Endothelial cell of umbilical vein (primary cell): ENCODE data around the gene PREP. TPM values are rescaled to one million over a fixed set of nuclear protein-coding genes. Genes with fewer than 3 reads are reported as not detected.

Experiments used
- BruUV-seq: library from RNA; stranded (reverse); fragments of 400-500 nt; replicated peaks from 2 replicates; lab custom pipeline; 2021; lab: Mats Ljungman, UMichigan
- CTCF ChIA-PET: fragments of 300-600, 350-600 bp; sonication (Branson Sonifier 250); formaldehyde crosslinking; loops from one replicate; lab custom pipeline; 2021; ENCODE audit warnings: antibody characterized with exemption, inconsistent platforms; lab: Charles Lee
- POLR2A ChIA-PET: fragments of 300-600, 350-600 bp; sonication (Branson Sonifier 250); formaldehyde crosslinking; loops from one replicate; lab custom pipeline; 2021; ENCODE audit warnings: antibody characterized with exemption, inconsistent platforms; lab: Charles Lee
- DNase-seq: peaks from one replicate; pipeline ENCODE4 v3.0.0-alpha.2; 2011; ENCODE audit warnings: low read depth, low spot score
- FAIRE-seq: peaks from 2 replicates; lab custom pipeline; 2011; peaks lifted over from hg19 to GRCh38; lab: Jason Lieb, UNC
- H2AFZ ChIP-seq: 2 replicates; pipeline ENCODE4 v1.6.0; 2012; ENCODE audit warnings: low read depth, low read length, control low read depth, inconsistent platforms
- H3K27ac ChIP-seq: 2 replicates; pipeline ENCODE4 v1.5.1; 2011; ENCODE audit warnings: low read depth, mild to moderate bottlenecking, control low read depth, low read length, moderate library complexity; ENCODE audit not compliant: insufficient read depth
- H3K27me3 ChIP-seq, 2 experiments: 2 replicates each; pipeline versions ENCODE4 v1.6.0 to v1.6.1; 2011; ENCODE audit warnings: low read length in 2 of 2, mixed read lengths in 1 of 2; ENCODE audit not compliant: control insufficient read depth in 2 of 2, insufficient read depth in 2 of 2
- H3K36me3 ChIP-seq, 2 experiments: 2 replicates in 1 of 2; 3 replicates in 1 of 2; pipeline ENCODE4 v1.5.1; 2011; ENCODE audit warnings: low read length in 2 of 2, mild to moderate bottlenecking in 1 of 2, moderate library complexity in 1 of 2; ENCODE audit not compliant: control insufficient read depth in 2 of 2, insufficient read depth in 2 of 2; ENCODE audit errors: extremely low read depth in 1 of 2
- H3K4me1 ChIP-seq: 3 replicates; pipeline ENCODE4 v1.5.1; 2011; ENCODE audit warnings: mild to moderate bottlenecking, low read length; ENCODE audit not compliant: control insufficient read depth, insufficient read depth; ENCODE audit errors: extremely low read depth
- H3K4me2 ChIP-seq: 2 replicates; pipeline ENCODE4 v1.6.1; 2011; ENCODE audit warnings: low read length, control low read depth, mixed read lengths; ENCODE audit not compliant: insufficient read depth
- H3K4me3 ChIP-seq, 3 experiments: fragments of 200-600 bp in 1 of 3; sonication (generic), shearing (Covaris generic) in 1 of 3; replicated peaks in 1 of 3; 2 replicates each; pipeline ENCODE4 v1.5.1; 2011 to 2016; ENCODE audit warnings: control low read depth in 3 of 3, low read length in 3 of 3, mild to moderate bottlenecking in 2 of 3, inconsistent platforms in 1 of 3, low read depth in 1 of 3, moderate library complexity in 1 of 3; ENCODE audit not compliant: insufficient read depth in 1 of 3
- H3K79me2 ChIP-seq: 2 replicates; pipeline ENCODE4 v1.6.0; 2012; ENCODE audit warnings: low read length, inconsistent platforms; ENCODE audit not compliant: control insufficient read depth, insufficient read depth
- H3K9ac ChIP-seq: replicated peaks from 2 replicates; pipeline ENCODE3; 2011; ENCODE audit warnings: low read length, control low read depth; ENCODE audit not compliant: insufficient read depth; ENCODE audit errors: extremely low read depth
- H3K9me1 ChIP-seq: replicated peaks from 3 replicates; pipeline ENCODE4 v1.6.0; 2011; ENCODE audit warnings: mild to moderate bottlenecking, low read length; ENCODE audit not compliant: control insufficient read depth, insufficient read depth; ENCODE audit errors: extremely low read depth
- H3K9me3 ChIP-seq: replicated peaks from 2 replicates; pipeline ENCODE4 v1.5.1; 2012; ENCODE audit warnings: low read length, inconsistent platforms; ENCODE audit not compliant: control insufficient read depth, insufficient read depth
- H4K20me1 ChIP-seq: replicated peaks from 2 replicates; pipeline ENCODE3; 2011; ENCODE audit warnings: mild to moderate bottlenecking, low read length; ENCODE audit not compliant: control insufficient read depth, insufficient read depth; ENCODE audit errors: extremely low read depth
- EZH2 ChIP-seq: IDR thresholded peaks from 2 replicates; pipeline ENCODE4 v1.6.1; 2012; ENCODE audit warnings: borderline replicate concordance, low read depth, mild to moderate bottlenecking, moderate library complexity, low read length, inconsistent platforms; ENCODE audit not compliant: severe bottlenecking
- FOS ChIP-seq: IDR thresholded peaks from 2 replicates; pipeline ENCODE4 v1.6.1; 2011; ENCODE audit warnings: mild to moderate bottlenecking, low read length, moderate library complexity, borderline replicate concordance; ENCODE audit not compliant: insufficient read depth
- GATA2 ChIP-seq: IDR thresholded peaks from 2 replicates; pipeline ENCODE4 v1.7.0; 2011; ENCODE audit warnings: low read depth, mild to moderate bottlenecking, moderate library complexity, mixed read lengths, low read length; ENCODE audit not compliant: insufficient read length, insufficient read depth
- JUN ChIP-seq: IDR thresholded peaks from 2 replicates; pipeline ENCODE4 v1.6.1; 2011; ENCODE audit warnings: borderline replicate concordance, low read depth; ENCODE audit not compliant: insufficient read length, insufficient read depth
- MYC ChIP-seq: IDR thresholded peaks from one replicate; pipeline ENCODE4 v1.6.1; 2011; ENCODE audit warnings: mild to moderate bottlenecking, low read depth, low read length
- POLR2A ChIP-seq: IDR thresholded peaks from 2 replicates; pipeline ENCODE4 v1.6.1; 2012; ENCODE audit warnings: low read depth, mild to moderate bottlenecking, control low read depth, low read length
- POLR2AphosphoS5 ChIP-seq: IDR thresholded peaks from 2 replicates; pipeline ENCODE4 v1.6.1; 2012; ENCODE audit warnings: low read depth, mild to moderate bottlenecking, control low read depth, low read length, moderate library complexity; ENCODE audit not compliant: insufficient read depth
- dilution Hi-C: fragments of 300-500 bp; cut with MboI; formaldehyde crosslinking; loops from one replicate; pipeline ENCODE4 v1.15.0; 2019; ENCODE audit warnings: low sequenced_read_pairs; ENCODE audit not compliant: extremely low pct_ligation_motif_present
- intact Hi-C: fragments of 100-400 bp; cut with micrococcal nuclease; formaldehyde crosslinking; loops from one replicate; pipeline ENCODE4 v1.10.0; 2022
- polyA plus RNA-seq, 4 experiments: library from polyadenylated mRNA; depleted of rRNA in 3 of 4; stranded (reverse) in 3 of 4; unstranded in 1 of 4; fragments of >200 nt; gene quantifications; 2 replicates each; pipeline versions ENCODE4 v1.2.1 to v1.2.3, GENCODE V29; 2011 to 2012; ENCODE audit warnings: missing spikeins in 1 of 4
- total RNA-seq: library from RNA; stranded (reverse); gene quantifications from 2 replicates; pipeline ENCODE4 v1.2.3, GENCODE V29; 2021
- TF ChIP-seq, protein P1 (sequence below), 2 donors: IDR thresholded peaks; 1 replicate in 1 of 2; 2 replicates in 1 of 2; pipeline ENCODE4 v1.5.1; 2011; ENCODE audit warnings: low read length in 2 of 2, mild to moderate bottlenecking in 2 of 2, moderate library complexity in 2 of 2, control low read depth in 1 of 2, inconsistent platforms in 1 of 2, low read depth in 1 of 2; ENCODE audit not compliant: insufficient read depth in 1 of 2; ENCODE audit errors: extremely low read depth in 1 of 2
- TF ChIP-seq, protein P2 (sequence below): IDR thresholded peaks from 2 replicates; pipeline ENCODE4 v1.6.1; 2011; ENCODE audit not compliant: insufficient read depth, insufficient read length

Gene PREP
- total and polyA plus RNA-seq, 2 donors (not counting 3 experiments of a cell fraction or from before 2014, with no cell fraction given), result 17.2 to 37.7 TPM

GRCh38 chr6:105278813-105279212 lies 124.1 kb downstream of the PREP start:
- CTCF ChIA-PET, result no interaction called here
- Histone ChIP-seq H3K9me3 (no peaks in the 10 kb centered on the region), H3K9ac (no peak overlapping the region), H3K79me2 (no peaks in the 10 kb centered on the region), H3K4me2 (no peak overlapping the region), H3K27me3 (no peaks in the 10 kb centered on the region), H2AFZ (no peak overlapping the region), H3K9me1 (no peaks in the 10 kb centered on the region), H4K20me1 (no peaks in the 10 kb centered on the region), H3K4me1 (no peaks in the 10 kb centered on the region), H3K36me3 (peaks cover 4 to 19% of the 10 kb centered on the region in 2 experiments), H3K4me3 (no peak overlapping the region), H3K27ac (no peak overlapping the region)
- FAIRE-seq (no peak), DNase-seq (no peak)
- TF ChIP-seq, protein P1, sequence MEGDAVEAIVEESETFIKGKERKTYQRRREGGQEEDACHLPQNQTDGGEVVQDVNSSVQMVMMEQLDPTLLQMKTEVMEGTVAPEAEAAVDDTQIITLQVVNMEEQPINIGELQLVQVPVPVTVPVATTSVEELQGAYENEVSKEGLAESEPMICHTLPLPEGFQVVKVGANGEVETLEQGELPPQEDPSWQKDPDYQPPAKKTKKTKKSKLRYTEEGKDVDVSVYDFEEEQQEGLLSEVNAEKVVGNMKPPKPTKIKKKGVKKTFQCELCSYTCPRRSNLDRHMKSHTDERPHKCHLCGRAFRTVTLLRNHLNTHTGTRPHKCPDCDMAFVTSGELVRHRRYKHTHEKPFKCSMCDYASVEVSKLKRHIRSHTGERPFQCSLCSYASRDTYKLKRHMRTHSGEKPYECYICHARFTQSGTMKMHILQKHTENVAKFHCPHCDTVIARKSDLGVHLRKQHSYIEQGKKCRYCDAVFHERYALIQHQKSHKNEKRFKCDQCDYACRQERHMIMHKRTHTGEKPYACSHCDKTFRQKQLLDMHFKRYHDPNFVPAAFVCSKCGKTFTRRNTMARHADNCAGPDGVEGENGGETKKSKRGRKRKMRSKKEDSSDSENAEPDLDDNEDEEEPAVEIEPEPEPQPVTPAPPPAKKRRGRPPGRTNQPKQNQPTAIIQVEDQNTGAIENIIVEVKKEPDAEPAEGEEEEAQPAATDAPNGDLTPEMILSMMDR (IDR thresholded peaks at IDR 0.05; ENCODE audit: extremely low read depth in 1 of 2, insufficient read depth in 1 of 2, low read depth in 1 of 2, low read length in 2 of 2), result no peak
- TF ChIP-seq JUN, result no peak
- no peak for TF ChIP-seq FOS
- POLR2A ChIA-PET, result no interaction called here
- intact Hi-C loops (loop anchor here (5.0 kb wide), 1 partner anchor 123 kb away; the partner anchor contains the start of gene PREP), dilution Hi-C loops (loop anchor here (25.0 kb wide), 1 partner anchor 167 kb away; no protein-coding TSS in a partner anchor)
- BruUV-seq, result no TSS peak

- no peak overlapping the region for H3K9ac ChIP-seq
- H3K36me3 ChIP-seq, result peaks cover 4 to 19% of the 10 kb centered on the region in 2 experiments
- H3K4me2 ChIP-seq, result no peak overlapping the region
- ChIA-PET CTCF (no interaction called here), POLR2A (no interaction called here)
- no peak for FAIRE-seq
- H3K9me3 ChIP-seq, result no peaks in the 10 kb centered on the region
- no peaks in the 10 kb centered on the region for H3K9me1 ChIP-seq
- H3K27ac ChIP-seq, result no peak overlapping the region
- H3K4me1 ChIP-seq, result no peaks in the 10 kb centered on the region
- no peak overlapping the region for H3K4me3 ChIP-seq
- intact Hi-C loops, result loop anchor here (5.0 kb wide), 1 partner anchor 124 kb away; the partner anchor contains the start of gene PREP
- no TSS peak for BruUV-seq
- DNase-seq, result no peak
- dilution Hi-C loops, result loop anchor here (25.0 kb wide), 1 partner anchor 166 kb away; no protein-coding TSS in a partner anchor
- TF ChIP-seq MYC, result no peak
- TF ChIP-seq POLR2A, result no peak
- TF ChIP-seq POLR2AphosphoS5, result no peak
- no peak for TF ChIP-seq EZH2
- no peak for TF ChIP-seq JUN
- TF ChIP-seq, protein P1 (IDR thresholded peaks at IDR 0.05; ENCODE audit: extremely low read depth in 1 of 2, insufficient read depth in 1 of 2, low read depth in 1 of 2, low read length in 2 of 2), result no peak
- TF ChIP-seq GATA2, result no peak
- TF ChIP-seq, protein P2, sequence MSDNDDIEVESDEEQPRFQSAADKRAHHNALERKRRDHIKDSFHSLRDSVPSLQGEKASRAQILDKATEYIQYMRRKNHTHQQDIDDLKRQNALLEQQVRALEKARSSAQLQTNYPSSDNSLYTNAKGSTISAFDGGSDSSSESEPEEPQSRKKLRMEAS, result no peak
- no peak for TF ChIP-seq FOS
- H3K27me3 ChIP-seq, result no peaks in the 10 kb centered on the region
- no peak overlapping the region for H2AFZ ChIP-seq
- no peaks in the 10 kb centered on the region for H3K79me2 ChIP-seq
- no peaks in the 10 kb centered on the region for H4K20me1 ChIP-seq
These were observed 124.8 kb downstream of the PREP start for GRCh38 chr6:105278035-105278434.
